Measurements from ENCODE around the gene NKAPD1.
"Not testable (repeated sequence)": the region's sequence is repeated elsewhere in the genome, so short reads cannot be mapped to it uniquely, and the experiment has no call there.

Gene NKAPD1, protein sequence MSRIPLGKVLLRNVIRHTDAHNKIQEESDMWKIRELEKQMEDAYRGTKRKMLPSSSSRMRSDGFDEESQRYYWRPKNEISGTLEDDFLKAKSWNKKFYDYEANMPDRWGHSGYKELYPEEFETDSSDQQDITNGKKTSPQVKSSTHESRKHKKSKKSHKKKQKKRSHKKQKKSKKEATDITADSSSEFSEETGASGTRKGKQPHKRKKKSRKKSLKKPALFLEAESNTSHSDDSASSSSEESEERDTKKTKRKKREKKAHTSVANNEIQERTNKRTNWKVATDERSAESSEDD

GRCh38 chr11:112073941-112074811 is at the start of gene NKAPD1, which contains the start of gene PIH1D2:
Gene NKAPD1, plus strand, starts transcription at chr11:112074299. Its CDS starts 1,276 bp downstream, at chr11:112075575.
Gene PIH1D2, minus strand, starts transcription at chr11:112074017. Its CDS starts 843 bp downstream, at chr11:112073174.
- in situ Hi-C loops (cut with MboI; ENCODE audit: low sequenced_read_pairs) = no loop called here

DNA sequence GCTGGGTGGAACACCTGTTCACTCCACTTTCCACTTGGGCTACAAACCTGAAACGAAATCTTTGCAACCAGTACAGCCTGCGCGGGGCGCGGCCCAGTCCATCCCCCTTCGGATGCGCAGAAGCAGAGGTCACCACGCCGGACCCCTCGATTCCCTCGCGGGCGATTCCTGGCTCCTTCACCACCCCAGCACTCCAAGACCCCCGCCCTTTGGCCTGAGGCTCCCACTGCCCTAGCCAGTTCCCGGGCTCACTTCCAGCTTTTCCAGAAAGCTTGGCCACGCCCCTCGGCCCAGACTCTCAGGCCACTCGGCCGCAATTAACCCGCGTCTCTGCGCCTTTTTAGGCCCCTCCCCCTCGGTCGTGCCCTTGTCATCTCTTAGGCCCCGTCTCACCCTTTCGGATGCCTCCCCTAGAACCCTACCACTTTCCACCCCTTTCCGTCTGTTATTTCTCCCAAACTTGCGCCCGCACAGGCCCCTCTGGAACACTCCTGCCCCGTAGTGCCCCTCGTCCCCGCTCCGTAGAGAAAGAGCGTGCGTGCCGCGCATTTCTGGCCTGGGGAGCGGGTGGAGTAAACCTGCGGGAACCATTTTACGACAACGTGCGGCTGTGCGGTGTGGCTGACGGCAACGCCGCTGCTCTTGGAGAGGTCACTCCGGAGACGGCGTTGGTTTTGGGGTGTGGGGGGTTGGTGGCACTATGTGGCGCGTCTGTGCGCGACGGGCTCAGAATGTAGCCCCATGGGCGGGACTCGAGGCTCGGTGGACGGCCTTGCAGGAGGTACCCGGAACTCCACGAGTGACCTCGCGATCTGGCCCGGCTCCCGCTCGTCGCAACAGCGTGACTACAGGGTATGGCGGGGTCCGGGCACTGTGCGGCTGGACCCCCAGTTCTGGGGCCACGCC is 49.1 kb upstream of the NKAPD1 start, which contains the start of gene DLAT:
DLAT (plus strand) TSS at position 636 of the 906 bp plus-strand sequence; CDS start at position 701, 65 bp downstream.
- in situ Hi-C loops (cut with MboI; ENCODE audit: low sequenced_read_pairs) = no loop called here

GRCh38 chr11:112025707-112026106 is 48.4 kb upstream of the NKAPD1 start:
- in situ Hi-C loops (cut with MboI; ENCODE audit: low sequenced_read_pairs) = no loop called here

GRCh38 chr11:112026784-112027410 is 47.2 kb upstream of the NKAPD1 start:
- in situ Hi-C loops (cut with MboI; ENCODE audit: low sequenced_read_pairs) = not testable (repeated sequence)

- in situ Hi-C loops (cut with MboI; ENCODE audit: low sequenced_read_pairs) = no loop called here
Observed at GRCh38 chr11:112029460-112029859, 44.6 kb upstream of the NKAPD1 start.

DNA sequence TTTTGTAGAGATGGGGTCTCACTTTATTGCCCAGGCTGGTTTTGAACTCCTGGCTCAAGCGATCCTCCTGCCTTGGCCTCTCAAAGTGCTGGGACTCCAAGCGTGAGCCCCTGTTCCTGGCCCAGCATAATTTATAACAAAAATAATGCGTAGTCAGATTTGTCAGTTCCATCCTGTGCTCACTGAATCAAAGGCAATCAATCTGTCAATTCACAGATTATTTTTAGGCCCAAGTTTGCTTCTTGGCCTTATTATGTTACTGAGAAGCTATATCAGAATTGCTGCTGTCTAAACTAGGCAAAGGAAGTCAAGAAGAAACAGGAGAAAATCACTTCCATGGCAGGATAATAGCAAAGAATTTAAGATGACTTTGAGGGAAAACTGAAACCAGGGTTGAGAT is 40.2 kb upstream of the NKAPD1 start:
- in situ Hi-C loops (cut with MboI; ENCODE audit: low sequenced_read_pairs) = no loop called here

GRCh38 chr11:112037527-112037926 is 36.6 kb upstream of the NKAPD1 start:
- in situ Hi-C loops (cut with MboI; ENCODE audit: low sequenced_read_pairs) = no loop called here

DNA sequence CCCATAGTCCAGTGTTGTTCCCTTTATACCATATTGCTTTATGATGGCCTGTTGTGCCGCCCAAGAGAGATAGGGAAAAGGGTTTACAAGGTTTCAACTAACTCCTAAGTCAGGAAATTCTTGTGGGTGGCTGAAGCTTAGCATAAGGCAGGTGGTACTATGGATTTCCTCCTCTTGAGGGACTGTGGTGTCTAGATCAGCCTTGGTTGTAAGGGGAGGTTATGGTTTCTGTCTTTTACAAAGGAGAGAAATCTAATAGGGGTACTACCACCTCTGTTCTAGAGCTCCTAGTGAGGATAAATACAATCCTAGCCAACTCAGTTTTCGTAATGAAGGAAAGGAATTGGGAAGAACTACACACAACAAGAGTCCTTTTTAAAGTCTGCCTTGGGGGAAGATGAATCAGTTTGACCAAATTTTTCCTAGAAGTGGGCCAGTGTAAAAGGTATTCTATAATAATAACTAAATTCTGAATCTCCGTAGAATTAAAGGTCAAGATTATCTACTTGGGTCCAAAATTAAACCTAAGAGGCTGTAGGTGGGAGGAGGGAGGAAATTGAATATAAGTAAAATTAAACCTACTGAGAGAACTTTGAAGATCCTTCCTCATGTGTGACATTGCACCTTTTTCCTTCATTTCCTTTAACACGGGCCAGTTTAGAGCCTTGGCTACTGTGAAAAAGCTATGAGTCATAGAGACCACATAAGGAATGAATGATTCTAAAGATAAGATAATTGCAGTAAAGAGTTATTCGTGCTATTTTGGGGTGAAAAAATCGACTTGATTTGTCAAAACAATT is 31.7 kb upstream of the NKAPD1 start:
- in situ Hi-C loops (cut with MboI; ENCODE audit: low sequenced_read_pairs) = no loop called here

DNA sequence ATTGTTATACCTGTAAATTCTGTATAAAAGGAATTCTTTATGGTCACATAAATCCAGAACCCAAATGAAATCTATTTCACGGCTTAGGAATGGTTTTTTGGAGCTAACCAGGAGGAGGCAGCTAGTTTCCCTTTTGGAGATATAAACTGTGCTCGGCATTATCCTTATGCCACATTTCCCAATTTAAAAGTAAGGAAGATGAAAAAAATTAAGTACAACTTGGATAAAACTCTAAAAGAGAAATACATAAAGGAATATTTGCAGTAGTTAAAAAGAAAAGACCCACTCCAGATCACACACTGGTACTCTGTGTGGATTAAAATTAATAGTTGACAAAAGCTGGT is 31.2 kb upstream of the NKAPD1 start:
- in situ Hi-C loops (cut with MboI; ENCODE audit: low sequenced_read_pairs) = no loop called here

DNA sequence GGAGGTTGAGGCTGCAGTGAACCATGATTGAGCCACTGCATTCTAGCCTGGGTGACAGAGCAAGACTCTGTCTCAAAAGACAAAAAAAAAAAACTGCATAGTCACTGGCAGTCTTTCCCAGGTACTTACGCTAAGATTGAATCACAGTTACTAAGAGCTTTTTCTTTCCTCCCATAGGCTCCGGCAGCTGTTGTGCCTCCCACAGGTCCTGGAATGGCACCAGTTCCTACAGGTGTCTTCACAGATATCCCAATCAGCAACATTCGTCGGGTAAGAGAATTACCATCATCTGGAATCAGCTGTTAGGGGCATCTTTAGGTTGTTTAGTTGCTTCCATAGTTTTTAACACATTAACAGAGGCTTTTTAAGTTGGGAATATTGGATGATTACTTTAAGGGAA is 29.1 kb upstream of the NKAPD1 start:
- in situ Hi-C loops (cut with MboI; ENCODE audit: low sequenced_read_pairs) = no loop called here

DNA sequence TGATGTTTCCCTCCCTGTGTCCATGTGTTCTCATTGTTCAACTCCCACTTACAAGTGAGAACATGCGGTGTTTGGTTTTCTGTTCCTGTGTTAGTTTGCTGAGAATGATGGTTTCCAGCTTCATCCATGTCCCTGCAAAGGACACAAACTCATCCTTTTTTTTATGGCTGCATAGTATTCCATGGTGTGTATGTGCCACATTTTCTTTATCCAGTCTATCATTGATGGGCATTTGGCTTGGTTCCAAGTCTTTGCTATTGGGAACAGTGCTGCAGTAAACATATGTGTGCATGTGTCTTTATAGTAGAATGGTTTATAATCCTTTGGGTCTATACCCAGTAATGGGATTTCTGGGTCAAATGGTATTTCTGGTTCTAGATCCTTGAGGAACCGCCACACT is 27.5 kb upstream of the NKAPD1 start:
- in situ Hi-C loops (cut with MboI; ENCODE audit: low sequenced_read_pairs) = not testable (repeated sequence)

GRCh38 chr11:112048256-112048655 is 25.8 kb upstream of the NKAPD1 start:
- in situ Hi-C loops (cut with MboI; ENCODE audit: low sequenced_read_pairs) = not testable (repeated sequence)

- in situ Hi-C loops (cut with MboI; ENCODE audit: low sequenced_read_pairs) = no loop called here
Observed at GRCh38 chr11:112049777-112050176, 24.3 kb upstream of the NKAPD1 start.

GRCh38 chr11:112050721-112051120 is 23.4 kb upstream of the NKAPD1 start:
- in situ Hi-C loops (cut with MboI; ENCODE audit: low sequenced_read_pairs) = no loop called here

DNA sequence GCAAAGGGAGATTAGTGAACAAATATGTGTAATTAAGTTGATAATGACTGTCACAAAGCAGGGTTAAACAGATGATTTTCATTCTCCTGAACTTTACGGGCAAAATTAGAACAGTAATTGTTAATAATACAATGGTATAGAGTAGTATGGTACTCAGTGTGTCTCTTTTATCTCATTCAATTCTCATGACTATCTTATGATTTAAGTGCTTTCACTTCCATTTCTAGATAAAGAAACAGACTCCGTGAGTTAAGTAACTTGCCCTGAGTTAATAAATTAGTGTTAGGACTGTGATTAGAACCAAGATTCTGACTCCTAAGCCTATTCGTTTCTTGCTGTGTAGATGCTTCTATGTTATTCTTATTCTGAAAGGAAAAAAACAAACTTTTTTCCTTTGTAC is 22.3 kb upstream of the NKAPD1 start:
- in situ Hi-C loops (cut with MboI; ENCODE audit: low sequenced_read_pairs) = no loop called here

- in situ Hi-C loops (cut with MboI; ENCODE audit: low sequenced_read_pairs) = no loop called here
Observed at GRCh38 chr11:112057170-112057569, 16.9 kb upstream of the NKAPD1 start.

DNA sequence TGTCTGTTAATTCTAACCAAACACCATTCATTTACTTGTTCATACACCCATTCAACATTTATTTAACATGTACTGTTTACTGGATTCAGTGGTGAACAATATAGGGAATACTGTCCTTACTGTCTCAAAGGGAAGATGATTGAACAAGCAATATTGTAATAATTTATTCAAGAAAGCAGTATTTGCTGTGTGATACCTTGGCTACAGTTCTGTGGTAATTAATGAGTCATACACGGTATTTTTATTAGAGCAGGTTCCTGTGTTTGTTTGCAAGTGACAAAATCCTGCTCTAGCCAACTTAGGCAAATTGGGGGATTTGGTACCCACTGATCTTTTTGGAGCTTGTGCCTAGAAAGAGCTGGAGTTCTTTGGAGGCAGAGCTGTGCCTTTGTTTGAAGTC is 16.0 kb upstream of the NKAPD1 start:
- in situ Hi-C loops (cut with MboI; ENCODE audit: low sequenced_read_pairs) = no loop called here

DNA sequence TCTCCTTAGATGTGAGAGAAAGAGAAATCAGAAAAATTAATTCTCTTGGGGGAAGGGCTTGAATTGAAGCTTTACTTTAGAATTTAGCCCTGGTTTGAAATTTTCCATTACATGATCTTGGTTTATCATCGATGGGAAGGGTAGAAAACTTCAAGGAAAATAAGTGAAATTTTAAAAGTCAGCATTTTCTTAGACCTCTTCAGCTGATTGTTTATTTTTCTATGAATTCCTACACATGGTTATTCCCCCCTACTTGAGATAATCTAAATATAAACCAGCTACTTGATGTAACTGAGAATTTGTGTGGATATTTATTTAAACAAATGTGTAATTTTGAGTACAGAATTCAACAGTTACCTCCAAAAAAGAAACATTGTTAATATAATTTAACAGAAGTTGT is 11.2 kb upstream of the NKAPD1 start:
- in situ Hi-C loops (cut with MboI; ENCODE audit: low sequenced_read_pairs) = no loop called here

DNA sequence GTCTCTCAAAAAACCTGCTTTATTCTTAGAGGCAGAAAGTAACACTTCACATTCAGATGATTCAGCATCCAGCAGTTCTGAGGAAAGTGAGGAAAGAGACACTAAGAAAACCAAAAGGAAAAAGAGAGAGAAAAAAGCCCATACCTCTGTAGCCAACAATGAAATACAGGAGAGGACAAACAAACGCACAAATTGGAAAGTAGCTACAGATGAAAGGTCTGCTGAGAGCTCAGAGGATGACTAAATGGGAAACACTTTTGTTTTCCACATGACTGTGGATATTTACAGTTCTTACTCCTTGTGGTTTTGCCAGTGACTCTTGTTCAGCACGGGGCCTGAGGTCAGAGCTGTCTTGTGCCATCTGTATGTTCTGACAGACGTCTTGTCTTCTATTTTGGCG is 8.6 kb downstream of the NKAPD1 start:
- in situ Hi-C loops (cut with MboI; ENCODE audit: low sequenced_read_pairs) = no loop called here

Measured in hTERT RPE-1 (cell line).